Hepatocyte (in vitro differentiated cells): ENCODE results near the gene B4GALT2. TPM values are rescaled to one million over a fixed set of nuclear protein-coding genes. Genes with fewer than 3 reads are reported as not detected.

Experiments
- DNase-seq: peaks from one replicate; pipeline ENCODE4 v3.0.0-alpha.2; 2016; ENCODE audit warnings: low spot score
- H2AFZ ChIP-seq: fragments of 200-600 bp; sonication (generic); 2 replicates; pipeline ENCODE4 v1.6.0; 2016; ENCODE audit warnings: antibody characterized with exemption, mild to moderate bottlenecking
- H3K27ac ChIP-seq: fragments of 200-600 bp; sonication (generic); 2 replicates; pipeline ENCODE4 v1.5.1; 2016; ENCODE audit warnings: mild to moderate bottlenecking
- H3K27me3 ChIP-seq: fragments of 200-600 bp; sonication (generic); 2 replicates; pipeline ENCODE4 v1.6.1; 2016
- H3K36me3 ChIP-seq: fragments of 200-600 bp; sonication (generic); replicated peaks from 2 replicates; pipeline ENCODE4 v1.5.1; 2016; ENCODE audit warnings: low read depth; ENCODE audit not compliant: insufficient read depth
- H3K4me1 ChIP-seq: fragments of 200-600 bp; sonication (generic); 2 replicates; pipeline ENCODE4 v1.5.1; 2016; ENCODE audit warnings: mild to moderate bottlenecking, moderate library complexity; ENCODE audit not compliant: insufficient read depth
- H3K4me2 ChIP-seq: fragments of 200-600 bp; sonication (generic); 2 replicates; pipeline ENCODE4 v1.6.0; 2016
- H3K4me3 ChIP-seq: fragments of 200-600 bp; sonication (generic); 2 replicates; pipeline ENCODE4 v1.5.1; 2016; ENCODE audit warnings: mild to moderate bottlenecking
- H3K79me2 ChIP-seq: fragments of 200-600 bp; sonication (generic); 2 replicates; pipeline ENCODE4 v1.6.0; 2017; ENCODE audit warnings: mild to moderate bottlenecking
- H3K9me2 ChIP-seq: fragments of 200-600 bp; sonication (generic); replicated peaks from 2 replicates; pipeline ENCODE4 v1.6.0; 2017; ENCODE audit warnings: mild to moderate bottlenecking; ENCODE audit not compliant: insufficient read depth
- H3K9me3 ChIP-seq: fragments of 200-600 bp; sonication (generic); 2 replicates; pipeline ENCODE4 v1.5.1; 2016; ENCODE audit warnings: low read depth, mild to moderate bottlenecking
- H4K20me1 ChIP-seq: fragments of 200-600 bp; sonication (generic); 2 replicates; pipeline ENCODE4 v1.6.0; 2016; ENCODE audit warnings: mild to moderate bottlenecking; ENCODE audit not compliant: insufficient read depth, poor library complexity, severe bottlenecking
- CTCF ChIP-seq: fragments of 200-600 bp; sonication (generic); IDR thresholded peaks from 2 replicates; pipeline ENCODE4 v1.5.1; 2016; ENCODE audit warnings: antibody characterized with exemption, mild to moderate bottlenecking; ENCODE audit not compliant: poor library complexity
- EZH2 ChIP-seq: fragments of 200-600 bp; sonication (generic); IDR thresholded peaks from 2 replicates; pipeline ENCODE4 v1.6.1; 2016; ENCODE audit warnings: antibody characterized with exemption, mild to moderate bottlenecking, borderline replicate concordance
- EZH2phosphoT487 ChIP-seq: fragments of 200-600 bp; sonication (generic); IDR thresholded peaks from one replicate; pipeline ENCODE4 v1.6.1; 2018; ENCODE audit warnings: antibody characterized with exemption, mild to moderate bottlenecking, low read depth, moderate library complexity; ENCODE audit not compliant: unreplicated experiment, severe bottlenecking
- WGBS: methylation state at CpG from one replicate; pipeline ENCODE4 v1.1.6; 2016; ENCODE audit warnings: low lambda C conversion rate; ENCODE audit errors: missing lambda C conversion rate; 5-methylcytosine and 5-hydroxymethylcytosine counted together
- polyA plus RNA-seq: library from polyadenylated mRNA; unstranded; fragments of >200 nt; fragmentation: Nextera tagmentation; extraction: Ambion mirVana; gene quantifications from 2 replicates; pipeline ENCODE4 v1.2.1, GENCODE V29; 2016
- total RNA-seq: library from RNA; depleted of rRNA; stranded (reverse); fragments of >200 nt; gene quantifications from 2 replicates; pipeline ENCODE4 v1.2.3, GENCODE V29; 2014

Gene B4GALT2
- total and polyA plus RNA-seq, 2 experiments from 2014 or later = 48.2 to 68.8 TPM

GRCh38 chr1:43945674-43946235, 33.3 kb upstream of the B4GALT2 start:
- H3K79me2 ChIP-seq = peaks cover 30% of the 10 kb centered on the region
- H3K36me3 ChIP-seq = no peaks in the 10 kb centered on the region
- H3K27me3 ChIP-seq = no peaks in the 10 kb centered on the region
- H3K27ac ChIP-seq = peak overlapping the region; percentile 97
- TF ChIP-seq CTCF = no peak
- H3K4me2 ChIP-seq = peak overlapping the region; percentile 100
- WGBS = 41% methylated on average over 3 of the region's 3 CpGs
- peak overlapping the region; percentile 69 for H2AFZ ChIP-seq
- DNase-seq = no peak
- no peaks in the 10 kb centered on the region for H3K9me2 ChIP-seq
- H4K20me1 ChIP-seq = no peaks in the 10 kb centered on the region
- H3K4me3 ChIP-seq = peak overlapping the region; percentile 22
- no peaks in the 10 kb centered on the region for H3K9me3 ChIP-seq
- peaks cover 11% of the 10 kb centered on the region for H3K4me1 ChIP-seq

GRCh38 chr1:43946236-43947060, 32.6 kb upstream of the B4GALT2 start, which contains the start of gene IPO13:
Gene IPO13 (plus strand): TSS chr1:43946950. CDS start chr1:43947601, 651 bp downstream.
- H3K9me3 ChIP-seq = no peaks in the 10 kb centered on the region
- peak; percentile 97 for DNase-seq
- H3K4me1 ChIP-seq = peaks cover 11% of the 10 kb centered on the region
- no peaks in the 10 kb centered on the region for H4K20me1 ChIP-seq
- peaks cover 33% of the 10 kb centered on the region for H3K79me2 ChIP-seq
- peak within 1 kb of the TSS; percentile 100 for H3K4me2 ChIP-seq
- TF ChIP-seq CTCF (peak; percentile 82), EZH2 (no peak)
- H3K9me2 ChIP-seq = no peaks in the 10 kb centered on the region
- peak within 1 kb of the TSS; percentile 53 for H3K4me3 ChIP-seq
- no peaks in the 10 kb centered on the region for H3K27me3 ChIP-seq
- H3K36me3 ChIP-seq = no peaks in the 10 kb centered on the region
- under 1% methylated on average over 59 of the region's 74 CpGs for WGBS
- H3K27ac ChIP-seq = peak within 1 kb of the TSS; percentile 97
- H2AFZ ChIP-seq = peak within 1 kb of the TSS; percentile 69

- Histone ChIP-seq H3K4me2 (peak overlapping the region; percentile 100), H3K79me2 (peaks cover 41% of the 10 kb centered on the region), H3K9me2 (no peaks in the 10 kb centered on the region), H3K9me3 (no peaks in the 10 kb centered on the region), H3K4me3 (peak overlapping the region; percentile 53), H3K27me3 (no peaks in the 10 kb centered on the region), H4K20me1 (no peaks in the 10 kb centered on the region), H3K27ac (peak overlapping the region; percentile 97), H3K4me1 (peaks cover 11% of the 10 kb centered on the region), H3K36me3 (no peaks in the 10 kb centered on the region), H2AFZ (peak overlapping the region; percentile 46)
- WGBS = 12% methylated on average over 26 of the region's 27 CpGs
- no peak for TF ChIP-seq EZH2
- no peak for TF ChIP-seq CTCF
- TF ChIP-seq EZH2phosphoT487 = no peak
- DNase-seq = no peak
Measured at GRCh38 chr1:43947061-43947873, 31.7 kb upstream of the B4GALT2 start.
